Measurements from ENCODE around the gene SMIM45.

Gene SMIM45

DNA sequence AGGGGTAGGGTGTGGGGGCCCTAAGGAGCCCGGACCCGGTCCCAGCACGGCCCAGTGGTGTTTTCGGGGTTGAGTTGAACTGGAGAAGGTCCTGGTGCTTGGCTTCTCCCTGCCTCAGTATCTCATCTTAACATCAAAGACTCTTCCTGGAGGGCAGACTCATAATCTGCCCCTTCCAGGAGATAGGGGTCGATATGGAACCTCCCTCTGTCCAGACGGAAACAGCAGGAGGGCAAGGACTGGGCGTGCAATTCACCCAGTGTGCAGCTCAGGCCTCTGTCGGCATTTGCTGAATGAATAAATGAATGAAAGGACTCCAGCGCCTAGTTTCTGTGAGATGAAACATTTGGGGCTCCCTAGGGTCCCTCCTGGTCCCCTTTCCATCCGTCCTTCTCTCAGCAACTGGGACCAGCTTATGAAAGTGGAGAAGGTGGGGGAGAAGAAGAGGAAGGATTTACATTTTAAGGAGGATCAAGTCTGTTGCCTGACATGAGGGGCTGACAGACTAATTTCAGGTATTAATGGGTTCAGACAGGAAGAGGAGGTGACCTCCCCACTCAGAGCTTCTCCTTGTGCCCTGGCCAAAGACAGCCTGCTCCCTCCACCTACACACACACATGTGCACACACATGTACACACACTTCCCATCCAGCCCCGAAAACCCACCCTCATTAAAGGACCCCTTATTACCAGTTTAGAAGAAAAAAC, 36.0 kb upstream of the SMIM45 start:
- no peak for DNase-seq

DNA sequence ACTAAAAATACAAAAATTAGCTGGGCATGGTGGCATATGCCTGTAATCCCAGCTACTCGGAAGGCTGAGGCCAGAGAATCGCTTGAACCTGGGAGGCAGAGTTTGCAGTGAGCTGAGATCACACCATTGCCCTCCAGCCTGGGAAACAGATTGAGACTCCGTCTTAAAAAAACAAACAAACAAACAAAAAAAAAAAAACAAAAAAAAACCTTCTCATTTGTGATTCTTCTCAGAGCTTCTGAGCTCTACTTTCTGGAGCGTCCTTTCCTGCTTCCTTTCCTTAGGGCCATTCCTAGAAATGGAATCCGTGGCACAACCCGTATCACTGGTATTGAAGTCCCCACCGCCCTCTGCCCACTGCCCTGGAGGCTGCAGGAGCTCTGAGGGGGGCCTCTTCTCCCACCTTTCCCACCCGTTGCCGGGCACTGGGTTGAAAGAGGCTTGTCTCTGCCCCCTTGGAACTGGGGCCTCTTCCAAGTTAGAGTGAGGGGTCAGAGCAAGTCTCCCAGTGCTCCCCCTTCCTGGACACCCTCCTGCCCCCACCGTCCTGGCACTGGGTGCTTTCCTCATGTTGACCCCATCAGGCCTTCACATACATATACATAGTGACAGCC, 35.1 kb upstream of the SMIM45 start:
- no peak for DNase-seq

DNA sequence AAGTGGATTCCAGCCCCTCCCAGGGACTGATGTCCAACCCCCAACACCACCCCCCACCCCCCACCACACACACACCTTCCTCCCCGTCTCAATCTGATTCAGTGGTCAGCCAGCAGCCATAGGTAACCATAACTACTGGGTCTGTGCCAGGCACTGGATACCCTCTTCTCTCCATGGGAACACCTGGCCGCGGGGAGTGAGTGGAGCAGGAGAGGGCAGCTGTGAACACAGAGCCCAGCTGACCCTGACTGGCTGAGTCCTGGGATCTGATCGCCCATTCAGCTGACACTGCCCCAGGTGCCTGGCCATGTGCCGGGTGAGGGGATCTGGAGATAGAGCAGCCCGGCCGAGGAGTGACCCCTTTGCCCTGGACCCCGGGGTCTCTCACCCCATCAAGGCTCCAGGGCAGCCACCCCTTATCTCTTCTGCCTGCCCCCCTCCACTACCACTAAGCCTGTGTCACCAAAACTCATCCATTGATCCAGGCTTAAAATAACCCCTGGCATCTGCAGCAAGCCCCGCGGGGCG, 34.5 kb upstream of the SMIM45 start:
- DNase-seq = no peak

DNA sequence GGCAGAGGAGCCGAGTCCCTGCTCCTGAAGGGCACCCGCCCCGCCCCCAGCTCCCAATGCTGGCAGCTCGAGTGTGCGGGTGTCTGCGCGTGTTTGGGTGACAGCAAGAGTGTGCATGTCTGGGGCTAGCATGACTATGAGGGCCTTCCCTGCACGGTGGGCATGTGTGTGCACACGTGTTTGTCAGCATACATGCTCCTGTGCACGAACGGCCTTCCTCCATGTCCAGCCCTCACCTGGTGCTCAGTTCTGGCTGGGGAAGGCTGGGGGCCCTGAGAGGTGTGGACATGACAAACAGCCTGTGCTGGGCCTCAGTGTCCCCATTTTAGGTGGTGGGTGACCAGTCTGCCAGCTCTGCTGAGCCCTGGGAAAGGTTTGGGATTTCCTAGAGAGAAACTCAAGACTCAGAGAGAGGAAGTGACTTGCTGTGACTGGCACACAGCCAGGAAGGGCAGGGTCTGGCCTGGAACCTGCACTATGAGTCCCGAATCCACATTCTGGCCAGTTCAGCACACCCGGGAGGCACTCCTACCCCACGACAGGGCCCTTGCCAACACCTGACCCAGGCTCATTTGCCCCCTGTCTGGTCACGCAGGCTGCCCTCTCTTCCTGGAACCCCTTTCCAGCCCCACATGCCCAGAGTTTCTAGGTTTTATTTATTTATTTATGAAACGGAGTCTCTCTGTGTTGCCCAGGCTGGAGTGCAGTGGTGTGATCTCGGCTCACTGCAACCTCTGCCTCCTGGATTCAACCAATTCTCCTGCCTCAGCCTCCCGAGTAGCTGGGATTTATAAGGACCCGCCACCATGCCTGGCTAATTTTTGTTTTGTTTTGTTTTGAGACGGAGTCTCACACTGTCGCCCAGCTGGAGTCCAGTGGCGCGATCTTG, 33.8 kb upstream of the SMIM45 start:
- DNase-seq = peak; percentile 43

DNA sequence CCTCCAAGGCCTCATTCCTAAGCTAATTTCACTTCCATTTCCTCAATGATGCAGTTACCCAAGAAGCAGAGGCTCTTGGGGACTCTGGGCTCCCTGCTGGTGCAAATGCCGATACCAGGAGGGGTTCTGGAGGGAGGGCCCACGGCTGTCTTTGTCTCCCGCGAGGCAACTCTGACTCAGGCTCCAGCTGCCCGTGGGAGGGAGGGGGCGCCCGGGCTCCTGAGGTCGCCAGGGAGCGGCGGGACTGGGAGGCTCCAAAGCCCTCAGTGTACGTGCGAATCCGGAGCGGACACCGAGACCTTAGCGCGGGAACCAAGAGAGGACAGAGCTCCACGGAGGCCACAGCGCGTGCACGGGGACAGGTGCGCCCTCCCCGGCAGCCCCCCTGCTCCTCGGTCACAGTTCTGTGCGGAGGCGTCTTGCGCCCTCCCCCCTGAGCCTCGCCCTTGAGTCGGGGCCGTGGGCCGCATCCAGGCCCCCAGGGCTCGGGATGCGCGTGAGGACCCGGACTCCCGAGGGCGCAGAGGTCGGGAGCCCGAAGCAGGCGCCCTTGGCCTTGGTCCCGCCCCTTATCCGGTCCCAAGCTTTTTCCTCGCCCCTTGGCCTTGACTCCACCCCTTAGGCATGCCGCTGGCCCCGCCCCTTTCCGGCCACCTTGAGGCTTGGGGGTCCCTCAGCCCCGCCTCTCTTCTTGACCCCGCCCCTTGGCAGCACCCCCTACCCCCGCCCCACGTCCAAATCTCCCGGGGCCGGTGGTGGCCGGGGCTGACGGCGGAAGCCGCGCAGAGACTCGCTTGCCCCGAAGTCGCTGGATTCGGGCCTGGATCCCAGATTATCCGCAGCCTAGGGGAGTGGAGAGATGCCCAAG, 32.4 kb upstream of the SMIM45 start:
- peak; percentile 62 for DNase-seq

DNA sequence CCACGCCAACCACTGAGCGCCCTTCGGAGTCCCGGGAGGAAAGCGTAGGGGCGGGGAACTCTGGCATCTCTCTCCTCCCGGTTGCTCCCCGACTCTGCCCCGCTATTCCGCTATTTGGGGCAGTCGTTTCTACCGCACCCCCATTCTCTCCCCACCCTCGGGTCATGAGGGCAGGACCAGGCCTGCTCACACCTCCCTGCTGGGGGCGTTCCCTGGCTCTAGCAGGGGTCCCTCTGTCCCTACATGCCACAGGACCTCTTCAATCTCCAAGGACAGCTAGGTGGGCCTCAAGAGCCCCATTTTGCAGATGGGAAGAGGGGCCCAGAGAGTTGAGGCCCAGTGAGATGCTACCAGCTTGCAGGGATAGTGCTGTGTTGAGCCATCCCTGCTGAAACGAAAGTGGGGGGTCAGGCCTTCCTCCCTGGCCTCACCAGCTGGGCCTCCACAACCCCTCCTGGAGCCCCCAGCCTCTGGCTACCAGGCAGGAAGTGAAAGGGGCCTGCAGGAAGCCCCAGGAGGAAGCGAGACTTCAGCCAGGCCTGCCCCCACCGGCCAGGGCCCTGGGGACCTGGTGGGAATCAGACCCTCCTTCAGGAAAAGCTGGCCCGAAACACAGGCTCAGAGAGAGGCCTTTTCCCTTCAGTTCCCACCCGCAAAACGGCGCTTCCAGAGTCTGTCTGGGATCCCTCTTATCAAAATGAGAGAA, 31.5 kb upstream of the SMIM45 start:
- DNase-seq = no peak

DNA sequence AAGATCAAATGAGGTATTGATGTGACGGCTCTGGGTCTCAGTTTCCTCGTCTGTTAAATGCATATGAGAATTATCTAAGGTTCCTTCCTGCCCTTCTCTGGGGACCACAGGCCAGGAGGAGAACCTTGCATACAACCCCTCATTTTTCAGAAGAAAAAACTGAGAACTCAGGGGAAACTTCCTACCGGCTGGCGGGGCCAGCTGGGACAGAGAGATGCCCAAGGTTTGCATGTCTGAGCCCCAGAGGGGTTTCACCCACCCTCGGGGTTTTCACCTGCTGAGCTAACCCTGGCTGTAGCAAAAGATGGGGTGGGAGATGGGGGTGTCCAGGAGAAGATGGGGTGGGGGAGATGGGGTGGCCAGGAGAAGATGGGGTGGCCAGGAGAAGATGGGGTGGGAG, 29.6 kb upstream of the SMIM45 start:
- no peak for DNase-seq

DNA sequence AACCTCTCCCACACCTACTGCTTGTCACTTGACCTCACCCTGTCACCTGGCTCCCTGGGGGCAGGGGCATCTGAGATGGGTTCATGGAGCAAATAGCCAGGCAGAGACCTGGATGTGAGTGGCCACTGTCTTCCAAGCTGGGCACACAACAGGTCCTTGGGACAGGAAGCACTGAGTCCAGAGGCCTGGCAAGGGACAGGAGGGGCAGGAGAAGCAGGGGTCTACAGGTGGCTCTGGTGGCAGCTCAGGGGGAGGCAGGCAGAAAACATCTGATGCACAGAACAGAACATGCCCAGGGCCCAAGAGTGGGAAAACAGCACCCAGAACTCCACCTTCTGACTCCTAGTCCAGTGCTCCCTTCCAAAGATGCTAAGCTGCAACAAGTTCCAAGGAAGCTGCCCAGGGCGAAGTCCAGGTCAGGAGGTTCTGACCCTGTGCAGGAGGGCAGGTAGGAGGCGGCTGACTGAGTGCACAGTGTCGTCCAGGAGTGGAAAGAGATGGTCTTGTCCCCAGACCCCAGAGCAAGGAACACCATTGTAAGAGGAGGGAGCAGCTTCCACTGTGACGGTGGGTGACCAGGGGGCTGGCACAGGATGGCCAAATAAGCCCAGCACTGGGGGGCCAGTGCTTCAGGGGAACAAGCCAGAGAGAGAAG, 28.9 kb upstream of the SMIM45 start:
- no peak for DNase-seq

DNA sequence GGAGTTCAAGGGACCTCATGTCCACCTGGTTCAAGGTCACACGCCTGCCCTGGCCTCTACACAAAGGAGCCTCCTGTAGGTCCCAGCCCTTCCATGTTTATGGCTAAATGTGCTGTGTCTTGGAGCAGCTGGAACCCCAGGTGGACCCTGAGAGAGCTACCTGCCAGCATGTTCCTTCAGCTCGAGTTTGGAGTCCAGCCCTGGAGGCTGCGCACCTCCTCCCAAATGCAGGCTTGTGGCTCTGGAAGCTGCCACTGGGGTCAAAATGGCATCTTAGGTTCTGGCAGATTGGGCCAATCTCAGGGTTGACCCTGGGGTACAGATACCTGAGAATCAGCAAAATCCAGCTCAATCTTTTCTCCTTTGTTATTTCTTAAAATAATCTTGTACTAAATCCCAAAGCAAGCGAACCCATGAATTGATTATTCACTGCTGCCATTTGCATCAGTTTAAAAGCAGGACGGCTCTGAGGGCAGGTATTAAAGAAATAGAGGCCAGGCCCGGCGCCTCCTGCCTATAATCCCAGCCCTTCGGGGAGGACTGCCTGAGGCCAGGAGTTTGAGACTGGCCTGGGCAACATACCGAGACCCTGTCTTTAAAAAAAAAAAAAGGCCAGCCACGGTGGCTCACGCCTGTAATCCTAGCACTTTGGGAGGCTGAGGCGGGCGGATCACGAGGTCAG, 28.2 kb upstream of the SMIM45 start:
- no peak for DNase-seq

DNA sequence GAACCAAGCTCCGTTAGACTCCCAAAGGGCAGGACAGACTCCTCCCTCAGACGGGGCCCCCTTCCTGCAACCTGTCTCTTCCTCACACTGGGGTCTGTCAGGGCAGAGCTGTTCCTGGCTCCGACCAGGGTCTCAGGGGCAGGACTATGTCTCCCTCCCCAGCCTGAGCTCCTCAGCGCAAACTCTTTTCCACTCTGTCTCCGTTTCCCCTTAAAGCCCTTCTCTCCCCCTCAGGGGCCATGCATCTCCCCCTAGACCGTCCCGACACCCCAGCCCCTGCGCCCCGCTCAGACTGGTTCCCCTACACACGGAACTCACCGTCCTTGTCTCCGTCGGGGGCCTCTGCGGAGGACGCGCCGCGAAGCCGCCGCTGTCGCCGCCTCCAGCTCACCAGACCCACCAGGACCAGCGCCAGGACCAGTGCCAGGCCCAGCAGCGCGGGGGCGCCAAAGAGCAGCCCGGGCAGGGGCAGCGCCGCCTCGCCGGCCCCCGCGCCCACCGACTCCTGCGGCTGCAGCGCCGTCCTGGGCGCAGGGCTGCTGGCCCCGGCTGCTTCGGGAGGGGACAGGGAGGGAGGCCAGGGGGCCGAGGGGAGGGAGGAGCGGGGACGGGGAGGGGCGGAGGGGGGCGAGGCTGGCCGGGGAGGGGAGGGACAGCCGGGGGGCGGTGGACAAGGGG, 26.0 kb upstream of the SMIM45 start:
- DNase-seq = peak; percentile 84

DNA sequence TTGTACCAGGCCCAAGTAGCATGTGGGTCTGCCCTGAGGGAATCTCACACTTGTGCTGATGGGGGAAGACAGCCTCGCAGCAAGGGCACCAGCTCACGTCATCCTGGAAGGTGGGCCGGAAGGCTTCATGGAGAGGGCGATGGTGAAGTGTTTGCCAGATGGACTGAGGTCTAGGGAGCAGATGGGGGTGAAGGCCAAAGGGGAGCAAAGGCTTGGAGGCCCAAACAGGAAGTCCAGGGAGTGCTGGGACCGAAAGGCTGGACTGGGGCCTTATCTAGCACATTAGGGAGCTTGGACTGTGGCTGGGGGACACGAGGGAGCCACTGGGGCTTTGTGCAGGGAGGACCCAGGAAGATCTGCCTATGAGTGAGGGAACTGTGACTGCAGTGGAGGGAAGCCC, 24.1 kb upstream of the SMIM45 start:
- DNase-seq = no peak

DNA sequence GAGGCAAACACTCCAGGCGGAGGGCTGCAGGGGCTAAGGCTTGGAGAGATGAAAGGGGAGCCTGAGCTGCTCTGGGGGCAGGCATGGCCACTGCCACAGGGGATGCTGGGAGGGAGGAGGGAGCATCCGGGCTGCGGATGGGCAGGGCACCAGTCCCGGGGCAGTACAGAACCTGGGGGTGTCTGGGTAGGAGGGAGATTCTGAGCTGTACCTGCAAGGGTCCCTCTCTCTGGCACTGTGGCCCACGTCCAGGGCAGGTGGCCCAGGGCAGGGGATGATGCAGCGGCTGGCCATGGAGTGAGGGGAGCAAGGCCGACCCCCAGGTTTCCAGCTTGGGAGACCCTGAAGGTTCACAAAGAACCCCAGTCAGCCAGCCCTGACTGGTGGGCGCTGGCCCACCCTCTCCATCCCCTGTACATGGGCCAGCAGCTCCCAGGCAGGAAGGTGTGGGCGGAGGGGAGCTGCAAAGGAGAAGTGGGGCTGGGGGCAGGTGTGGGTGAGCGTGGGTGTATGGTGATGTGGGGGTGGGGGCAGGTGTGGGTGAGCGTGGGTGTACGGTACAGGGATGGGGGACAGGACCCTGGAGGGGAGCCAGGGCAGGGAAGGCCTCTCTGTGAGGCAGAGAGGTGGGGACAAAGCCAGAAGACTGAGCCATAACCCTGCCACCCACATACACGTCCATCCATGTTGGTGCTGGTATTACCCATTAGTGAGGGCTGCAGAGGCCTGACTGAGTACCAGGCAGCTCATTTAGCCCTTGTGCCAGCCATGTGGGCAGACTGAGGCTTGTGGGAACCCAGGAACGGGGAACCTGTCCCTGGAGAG, 23.1 kb upstream of the SMIM45 start:
- DNase-seq = no peak

DNA sequence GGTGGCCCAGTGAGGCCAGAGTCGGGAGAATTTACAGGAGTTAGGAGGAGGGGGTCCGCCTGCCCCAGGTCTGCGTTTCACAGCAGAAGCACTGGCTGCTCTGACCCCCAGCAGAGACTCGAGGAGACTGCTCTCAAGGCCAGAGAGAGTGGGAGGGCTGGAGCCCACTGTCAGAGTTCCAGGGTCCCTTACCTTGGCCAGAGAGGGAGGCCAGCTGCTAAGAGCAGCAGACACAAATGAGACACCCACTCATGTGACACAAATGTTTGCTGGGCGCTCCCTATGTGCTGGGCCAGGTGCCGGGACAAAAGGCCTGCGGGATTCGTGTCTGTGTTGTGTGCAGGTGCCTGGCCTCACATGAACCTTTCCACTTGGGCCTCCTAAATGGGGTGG, 22.5 kb upstream of the SMIM45 start:
- DNase-seq = no peak

DNA sequence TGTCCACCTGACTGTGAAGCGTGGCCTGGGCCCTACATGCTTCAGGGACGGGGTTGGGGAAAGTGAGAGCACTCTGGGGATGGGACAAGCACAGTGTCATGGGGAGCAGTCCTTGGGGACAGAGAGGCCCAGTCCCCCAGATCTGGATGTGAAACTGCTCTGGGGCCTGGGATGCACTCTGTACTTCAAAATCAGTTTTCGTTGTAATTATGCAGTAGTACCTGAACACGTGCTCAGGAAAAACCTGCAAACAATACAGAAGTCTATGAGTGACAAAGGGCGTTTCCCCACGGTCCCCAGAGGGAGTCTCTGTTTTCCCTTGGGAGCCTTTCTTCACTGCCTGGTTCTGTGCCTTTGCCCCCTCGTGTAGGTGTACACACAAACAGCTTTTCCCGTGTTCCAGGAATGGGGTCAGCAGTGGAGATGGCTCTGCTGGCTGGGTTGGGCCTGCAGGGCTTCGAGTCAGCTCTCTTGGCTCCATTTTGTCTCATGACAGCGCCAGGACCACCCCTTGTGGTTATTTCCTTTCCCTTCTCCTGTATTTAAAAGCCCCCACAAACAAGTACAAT, 20.2 kb upstream of the SMIM45 start:
- DNase-seq = no peak

DNA sequence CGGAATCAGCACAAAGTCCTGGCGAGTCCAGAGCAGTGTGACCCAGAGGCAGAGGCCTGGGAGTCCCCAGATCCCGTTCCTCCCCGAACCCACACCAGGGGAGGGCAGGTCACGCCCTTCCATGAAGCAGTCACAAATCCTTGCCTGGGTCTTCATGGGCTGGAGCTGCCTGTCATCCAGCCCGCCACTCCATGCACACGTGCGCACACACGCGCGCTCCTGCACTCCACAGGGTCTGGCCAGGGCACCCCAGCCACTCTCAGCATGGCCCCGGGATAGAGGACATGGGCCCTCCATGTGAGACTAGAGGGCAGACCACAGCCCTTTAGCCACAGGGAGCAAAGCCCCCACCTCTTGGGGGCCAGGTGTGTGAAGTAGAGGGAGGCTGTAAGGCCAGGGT, 19.6 kb upstream of the SMIM45 start:
- DNase-seq = no peak

DNA sequence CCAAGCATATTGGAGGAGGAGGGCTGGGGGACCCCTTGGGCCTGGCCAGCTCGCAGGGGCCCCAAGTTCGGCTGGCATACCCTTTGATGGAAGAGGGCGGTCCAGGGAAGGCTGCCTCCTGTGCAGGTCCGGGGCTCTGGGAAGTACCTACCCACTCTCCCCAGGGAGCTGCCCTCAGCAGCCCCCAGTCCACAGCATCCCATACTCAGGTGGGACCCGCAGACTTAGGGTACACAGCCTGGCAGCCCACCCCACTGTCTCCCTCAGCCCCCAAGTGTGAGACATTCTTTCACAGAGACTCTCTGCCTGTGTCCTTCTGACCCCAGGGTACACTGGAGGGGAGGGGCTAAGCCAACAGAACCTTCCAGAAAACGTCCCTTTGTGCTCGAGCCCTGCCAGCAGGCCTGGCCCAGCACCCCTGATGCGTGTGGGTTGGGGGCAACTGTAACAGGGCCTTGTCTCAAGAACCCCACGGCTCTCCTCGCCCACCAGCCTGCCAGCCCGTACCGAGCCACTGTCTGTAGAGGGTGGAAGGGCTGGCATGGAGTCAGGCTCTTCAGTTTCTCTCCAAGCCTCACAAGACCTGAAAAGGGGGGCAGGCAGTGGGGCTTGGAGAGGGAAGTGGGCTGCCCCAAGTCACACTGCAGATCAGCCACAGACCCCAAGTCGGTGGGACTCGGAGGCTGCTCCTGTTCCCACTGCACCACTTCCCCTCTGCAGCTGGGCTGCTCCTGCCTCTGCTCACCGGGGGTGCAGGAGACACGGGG, 18.4 kb upstream of the SMIM45 start:
- no peak for DNase-seq

DNA sequence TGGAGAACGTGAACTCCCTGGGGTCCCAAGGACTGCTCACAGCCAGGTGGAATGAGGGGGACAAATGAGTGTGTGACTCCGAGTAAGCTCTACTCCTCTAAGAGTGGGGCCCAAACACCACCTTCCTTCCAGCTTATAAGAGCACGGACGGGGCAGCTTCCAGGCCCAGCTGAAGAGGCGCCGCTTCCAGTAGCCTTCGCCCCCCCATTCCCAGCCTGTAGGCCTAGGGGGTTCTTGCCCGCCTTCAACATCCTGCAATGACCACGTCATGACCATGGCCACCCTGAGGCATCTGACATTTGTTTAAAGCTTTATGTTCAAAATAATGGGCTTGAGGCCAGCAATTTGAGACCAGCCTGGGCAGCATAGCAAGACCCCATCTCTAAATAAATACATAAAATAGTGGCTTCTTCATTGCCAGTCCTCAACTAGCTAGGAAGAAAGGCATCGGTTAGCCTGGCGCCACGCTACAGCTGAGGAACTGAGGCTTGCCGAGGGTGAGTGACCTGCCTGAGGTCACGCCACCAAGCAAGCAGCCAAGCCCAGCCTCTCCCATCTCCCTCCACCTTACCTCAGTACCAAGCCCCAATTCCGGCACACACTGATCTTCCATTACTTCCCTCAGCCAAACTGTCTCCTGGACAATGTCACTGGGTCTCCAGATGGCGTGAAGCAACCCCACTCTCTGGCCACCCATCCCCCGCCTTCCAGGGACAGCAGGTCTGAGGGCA, 17.5 kb upstream of the SMIM45 start:
- DNase-seq = no peak

DNA sequence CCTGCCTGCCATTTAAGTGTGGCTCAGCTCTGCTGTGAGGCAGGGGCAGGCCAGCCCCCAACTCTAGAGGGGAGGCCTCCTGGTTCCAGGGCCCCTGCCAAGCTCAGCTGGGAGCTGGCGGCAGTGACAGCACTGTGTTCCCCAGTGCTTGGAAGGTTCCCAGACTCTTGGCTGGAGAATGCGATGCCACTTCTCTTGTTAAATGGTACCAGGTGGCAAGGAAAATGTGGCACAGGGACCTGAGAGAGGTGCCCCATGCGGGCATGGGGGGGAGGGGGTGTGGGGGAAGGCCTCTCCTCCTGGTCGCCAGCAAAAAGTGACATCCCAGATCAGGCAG, 17.0 kb upstream of the SMIM45 start:
- DNase-seq = no peak

All from stimulated activated CD4-positive, alpha-beta T cell treated with anti-CD3 and anti-CD28 coated beads, Interleukin-15, amount 100 ng/mL, for 24 hours (primary cell).